Keratinocyte (primary cell): ENCODE data around the gene CCL28.

Source experiments
- EZH2 ChIP-seq: IDR thresholded peaks from one replicate; pipeline ENCODE4 v1.6.1; 2012; ENCODE audit warnings: inconsistent platforms, mild to moderate bottlenecking, low read length, moderate library complexity
- TF ChIP-seq, protein P1 (sequence below), 3 experiments: IDR thresholded peaks in 1 of 3; conservative IDR thresholded peaks in 1 of 3; optimal IDR thresholded peaks in 1 of 3; 2 replicates in 2 of 3; 3 replicates in 1 of 3; pipeline versions ENCODE3 to v1.5.1; 2011; ENCODE audit warnings: low read length in 3 of 3, mild to moderate bottlenecking in 3 of 3, moderate library complexity in 2 of 3, control low read depth in 1 of 3, inconsistent platforms in 1 of 3; ENCODE audit not compliant: insufficient read depth in 2 of 3; ENCODE audit errors: extremely low read depth in 1 of 3

DNA sequence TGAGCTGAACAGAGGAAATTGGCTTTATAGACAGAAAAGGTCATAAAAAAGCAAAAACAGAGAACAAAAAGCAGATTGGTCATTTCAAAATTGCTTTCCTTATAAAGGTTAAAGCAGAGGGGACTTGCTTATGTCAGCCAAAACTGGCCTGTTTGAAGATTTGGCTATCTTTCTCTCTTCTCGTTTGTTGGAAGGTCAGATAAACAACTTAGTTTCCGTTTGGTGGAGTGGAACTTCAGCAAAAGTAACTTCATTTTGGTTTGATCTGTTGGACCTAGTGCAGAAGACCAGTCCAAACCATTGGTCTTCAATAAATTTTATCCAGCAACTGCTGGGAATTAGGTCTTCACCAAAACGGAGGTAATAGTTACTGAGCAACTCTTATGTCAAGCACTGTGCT lies 53.9 kb downstream of the CCL28 start:
- no peak for TF ChIP-seq EZH2
- TF ChIP-seq, protein P1, sequence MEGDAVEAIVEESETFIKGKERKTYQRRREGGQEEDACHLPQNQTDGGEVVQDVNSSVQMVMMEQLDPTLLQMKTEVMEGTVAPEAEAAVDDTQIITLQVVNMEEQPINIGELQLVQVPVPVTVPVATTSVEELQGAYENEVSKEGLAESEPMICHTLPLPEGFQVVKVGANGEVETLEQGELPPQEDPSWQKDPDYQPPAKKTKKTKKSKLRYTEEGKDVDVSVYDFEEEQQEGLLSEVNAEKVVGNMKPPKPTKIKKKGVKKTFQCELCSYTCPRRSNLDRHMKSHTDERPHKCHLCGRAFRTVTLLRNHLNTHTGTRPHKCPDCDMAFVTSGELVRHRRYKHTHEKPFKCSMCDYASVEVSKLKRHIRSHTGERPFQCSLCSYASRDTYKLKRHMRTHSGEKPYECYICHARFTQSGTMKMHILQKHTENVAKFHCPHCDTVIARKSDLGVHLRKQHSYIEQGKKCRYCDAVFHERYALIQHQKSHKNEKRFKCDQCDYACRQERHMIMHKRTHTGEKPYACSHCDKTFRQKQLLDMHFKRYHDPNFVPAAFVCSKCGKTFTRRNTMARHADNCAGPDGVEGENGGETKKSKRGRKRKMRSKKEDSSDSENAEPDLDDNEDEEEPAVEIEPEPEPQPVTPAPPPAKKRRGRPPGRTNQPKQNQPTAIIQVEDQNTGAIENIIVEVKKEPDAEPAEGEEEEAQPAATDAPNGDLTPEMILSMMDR (optimal IDR thresholded peaks at IDR 0.05 in 1 of 3, IDR thresholded peaks at IDR 0.05 in 1 of 3, conservative IDR thresholded peaks at IDR 0.05 in 1 of 3; ENCODE audit: extremely low read depth in 1 of 3, insufficient read depth in 2 of 3, low read length in 3 of 3) = no peak
